GM21723 (cell line): ENCODE measurements around the gene SMARCD2.
"Not testable (repeated sequence)": the region's sequence is repeated elsewhere in the genome, so short reads cannot be mapped to it uniquely, and the experiment has no call there.

Experiments
- ATAC-seq: cut with Tn5 transposase; IDR thresholded peaks from one replicate; pipeline ENCODE4 v1.9.1; 2021; ENCODE audit warnings: mild to moderate bottlenecking, moderate library complexity; ENCODE audit not compliant: unreplicated experiment

Gene SMARCD2

DNA sequence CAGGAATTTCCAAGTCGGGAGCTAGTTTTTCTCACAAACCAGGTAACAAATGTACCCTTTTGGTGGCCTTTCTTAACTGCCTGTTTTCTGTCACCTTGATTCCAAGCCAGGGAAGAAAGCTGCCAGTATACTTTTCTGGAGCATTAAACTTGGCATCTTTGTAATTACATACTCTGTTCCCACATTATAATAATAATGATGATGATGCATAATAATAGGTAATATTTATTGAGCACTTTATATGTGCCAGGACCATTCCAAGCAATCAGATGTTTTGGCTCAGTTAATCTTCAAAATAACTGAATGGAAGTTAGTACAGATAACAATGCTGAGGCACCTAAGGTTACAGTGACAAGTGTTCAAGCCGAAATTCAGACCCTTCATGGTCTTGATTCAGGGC, 26.4 kb downstream of the SMARCD2 start:
- no peak for ATAC-seq

DNA sequence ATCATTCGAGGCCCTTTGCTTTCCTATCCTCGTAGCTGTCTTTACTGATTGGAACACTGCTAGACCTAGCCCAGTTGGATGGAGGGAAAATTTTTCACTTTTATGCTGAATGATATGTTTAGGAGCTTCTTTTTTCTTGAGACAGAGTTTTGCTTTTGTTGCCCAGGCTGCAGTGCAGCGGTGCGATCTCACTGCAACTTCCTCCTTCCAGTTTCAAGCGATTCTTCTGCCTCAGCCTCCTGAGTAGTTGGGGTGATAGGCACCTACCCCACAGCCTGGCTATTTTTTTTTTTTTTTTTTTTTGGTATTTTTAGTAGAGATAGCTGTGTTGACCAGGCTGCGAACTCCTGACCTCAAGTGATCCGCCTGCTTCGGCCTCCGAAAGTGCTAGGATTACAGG, 32.5 kb downstream of the SMARCD2 start:
- ATAC-seq, result no peak

DNA sequence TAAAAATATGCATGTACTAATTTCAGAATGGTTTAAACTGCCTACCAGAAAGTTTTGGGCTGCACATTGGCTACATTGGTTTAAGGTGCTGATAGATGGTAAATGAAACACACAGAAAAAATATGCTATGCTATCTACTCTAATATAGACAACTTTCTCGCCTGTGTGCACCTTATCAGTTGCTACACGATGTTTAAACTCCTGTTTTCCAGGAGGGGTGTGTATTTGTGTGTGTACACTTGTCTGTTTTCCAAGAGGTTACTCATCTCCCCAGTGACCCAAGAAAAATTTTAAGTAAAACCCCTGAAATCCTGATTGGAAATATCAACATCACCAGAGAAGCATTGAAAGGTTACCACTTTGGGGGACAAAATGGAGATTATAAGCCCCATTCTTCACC, 36.9 kb downstream of the SMARCD2 start:
- no peak for ATAC-seq

DNA sequence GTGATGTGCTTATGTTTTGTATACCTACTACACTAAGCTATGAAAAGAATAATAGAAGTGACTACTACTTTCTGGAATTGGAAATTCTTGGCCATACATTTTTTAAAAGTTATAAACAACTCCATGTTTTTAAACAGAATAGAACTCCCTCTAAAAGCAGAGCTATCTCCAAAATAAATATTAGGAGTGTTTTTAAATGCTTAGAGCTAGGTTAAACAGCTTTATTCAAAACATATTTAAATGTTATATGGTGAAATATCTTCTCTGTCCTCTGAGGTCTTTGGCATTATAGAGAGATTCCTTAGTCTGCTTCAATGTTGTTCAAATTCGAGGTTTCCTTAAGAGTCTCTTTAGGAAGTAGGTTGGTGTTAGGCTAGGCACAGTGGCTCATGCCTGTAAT, 38.2 kb downstream of the SMARCD2 start:
- no peak for ATAC-seq

DNA sequence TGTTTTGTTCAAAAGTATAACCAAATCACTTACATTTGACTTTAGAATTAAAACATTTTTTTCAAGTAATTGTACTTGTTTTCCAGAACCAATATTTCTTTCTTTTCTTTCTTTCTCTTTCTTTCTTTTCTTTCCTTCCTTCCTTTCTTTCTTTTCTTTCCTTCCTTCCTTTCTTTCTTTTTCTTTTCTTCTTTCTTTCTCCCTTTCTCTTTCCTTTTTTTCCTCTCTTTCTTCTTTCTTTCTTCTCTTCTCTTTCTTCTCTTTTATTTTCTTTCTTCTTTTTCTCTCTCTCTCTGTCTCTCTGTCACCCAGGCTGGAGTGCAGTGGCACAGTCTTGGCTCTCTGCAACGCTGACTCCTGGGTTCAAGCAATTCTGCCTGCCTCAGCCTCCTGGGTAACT, 41.7 kb downstream of the SMARCD2 start:
- no peak for ATAC-seq

DNA sequence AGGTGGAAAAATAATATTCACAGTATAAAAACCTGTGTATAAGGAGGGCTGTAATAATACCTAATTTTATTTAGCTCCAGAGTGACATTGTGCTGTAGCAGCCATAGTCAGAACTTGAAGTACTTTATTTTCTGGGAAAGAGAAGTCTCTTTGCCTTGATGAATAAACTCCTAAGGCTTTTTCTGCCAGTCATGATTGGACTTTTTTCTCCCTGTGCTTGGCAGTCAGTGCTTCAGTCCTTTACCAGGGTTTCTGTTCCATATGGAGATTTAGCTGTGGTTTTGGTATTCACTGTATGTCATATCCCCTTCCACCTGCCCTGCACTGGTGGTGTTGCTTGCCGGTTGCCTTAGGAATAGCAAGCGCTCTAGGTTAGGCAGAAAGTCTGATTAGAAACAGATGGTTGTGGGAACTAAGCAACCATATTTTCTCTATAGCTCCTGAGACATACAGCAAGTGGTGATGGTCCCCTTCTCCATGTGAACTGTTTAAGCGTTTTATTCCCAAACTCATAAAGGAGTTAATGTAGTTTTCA, 43.8 kb downstream of the SMARCD2 start:
- no peak for ATAC-seq

DNA sequence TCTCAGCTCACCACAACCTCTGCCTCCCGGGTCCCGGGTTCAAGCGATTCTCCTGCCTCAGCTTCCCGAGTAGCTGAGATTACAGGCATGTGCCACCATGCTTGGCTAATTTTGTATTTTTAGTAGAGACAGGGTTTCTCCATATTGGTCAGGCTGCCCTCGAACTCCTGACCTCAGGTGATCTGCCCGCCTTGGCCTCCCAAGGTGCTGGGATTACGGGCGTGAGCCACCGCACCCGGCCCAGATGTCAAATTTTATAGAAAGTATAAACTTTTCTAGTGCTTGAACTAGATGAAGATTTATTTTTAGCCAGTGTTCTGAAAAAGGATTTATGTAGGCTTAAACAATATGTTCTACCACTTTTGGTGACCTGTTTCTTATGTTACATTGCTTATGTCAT, 46.1 kb downstream of the SMARCD2 start:
- not testable (repeated sequence) for ATAC-seq

DNA sequence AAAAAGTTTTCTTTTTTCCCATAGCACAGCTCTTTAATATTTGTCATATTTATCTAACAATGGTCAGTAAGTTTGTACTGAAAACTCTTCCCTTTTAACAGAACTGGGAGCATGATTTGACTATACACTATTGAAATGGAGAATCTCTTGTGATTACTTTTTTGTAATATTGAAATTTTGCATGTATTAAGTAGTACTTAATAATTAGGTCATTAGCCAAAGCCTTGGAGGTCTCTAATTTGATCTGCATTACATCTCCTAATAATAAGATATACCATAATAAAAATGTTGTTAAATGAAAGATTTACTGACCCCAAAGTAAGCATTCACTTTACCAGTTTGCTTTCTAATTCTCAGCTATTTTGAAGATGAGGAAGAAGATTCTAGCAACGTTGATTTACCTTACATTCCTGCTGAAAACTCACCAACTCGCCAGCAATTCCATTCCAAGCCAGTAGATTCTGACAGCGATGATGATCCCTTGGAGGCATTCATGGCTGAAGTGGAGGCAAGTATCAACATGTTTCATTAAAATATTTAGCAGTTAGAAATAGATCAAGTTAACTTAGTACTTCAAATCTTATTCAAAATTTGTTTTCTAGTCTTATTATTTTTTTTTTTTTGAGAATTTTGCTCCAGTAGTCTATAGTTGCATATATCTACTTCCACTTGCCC, 50.3 kb downstream of the SMARCD2 start:
- no peak for ATAC-seq

DNA sequence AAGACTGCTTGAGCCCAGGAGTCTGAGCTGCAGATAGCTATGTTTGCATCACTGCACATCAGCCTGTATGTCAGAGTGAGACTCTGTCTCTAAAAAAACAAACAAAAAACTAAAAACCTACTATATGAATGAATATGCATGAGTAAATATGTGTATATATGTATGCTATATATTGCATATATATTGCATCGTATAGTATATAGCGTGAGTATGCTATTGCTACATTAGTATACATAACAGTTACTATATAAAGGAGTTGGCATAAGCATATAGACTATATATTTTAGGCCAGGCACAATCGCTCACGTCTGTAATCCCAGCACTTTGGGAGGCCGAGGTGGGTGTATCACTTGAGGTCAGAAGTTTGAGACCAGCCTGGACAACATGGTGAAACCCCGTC, 52.4 kb downstream of the SMARCD2 start:
- no peak for ATAC-seq

DNA sequence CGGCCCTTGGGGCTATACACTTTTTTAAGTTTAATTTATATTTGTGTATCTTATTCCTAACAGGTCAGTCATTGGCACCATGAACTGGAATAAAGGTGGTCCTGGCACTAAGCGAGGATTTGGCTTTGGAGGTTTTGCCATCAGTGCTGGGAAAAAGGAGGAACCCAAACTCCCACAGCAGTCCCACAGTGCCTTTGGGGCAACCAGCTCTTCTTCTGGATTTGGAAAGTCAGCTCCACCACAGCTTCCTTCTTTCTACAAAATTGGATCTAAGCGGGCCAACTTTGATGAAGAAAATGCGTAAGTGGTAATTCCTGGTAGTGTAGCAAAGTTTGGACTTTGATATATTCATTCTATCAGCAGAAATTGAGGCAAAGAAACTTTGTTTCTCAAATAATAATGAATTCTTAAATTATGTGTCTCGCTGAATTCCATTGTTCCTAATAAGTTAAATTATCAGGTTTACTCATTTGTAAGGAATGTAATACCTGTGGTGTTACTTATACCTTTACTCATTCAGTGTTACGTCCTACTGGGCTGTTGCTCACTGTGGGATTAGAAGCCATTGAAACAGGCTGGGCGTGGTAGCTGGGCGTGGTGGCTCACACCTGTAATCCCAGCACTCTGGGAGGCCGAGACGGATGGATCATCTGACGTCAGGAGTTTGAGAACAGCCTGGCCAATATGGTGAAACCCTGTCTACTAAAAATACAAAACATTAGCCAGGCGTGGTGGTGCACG, 55.3 kb downstream of the SMARCD2 start:
- no peak for ATAC-seq

DNA sequence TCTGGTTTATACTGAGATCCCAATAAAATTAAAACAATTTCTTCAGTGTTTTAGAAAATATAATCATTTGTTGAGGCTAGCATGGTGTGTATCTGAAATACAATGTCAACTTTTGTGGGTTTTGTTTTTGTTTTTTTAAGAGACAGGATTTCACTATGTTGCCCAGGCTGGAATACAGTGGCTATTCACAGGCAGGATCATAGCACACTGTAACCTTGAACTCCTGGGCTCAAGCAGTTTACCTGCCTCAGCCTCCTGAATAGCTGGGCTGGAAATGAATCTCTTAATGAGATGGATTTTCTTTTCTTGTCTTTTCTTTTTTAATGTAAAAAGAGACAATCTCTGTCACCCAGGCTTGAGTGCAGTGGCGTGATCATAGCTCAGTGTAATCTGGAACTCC, 56.4 kb downstream of the SMARCD2 start:
- no peak for ATAC-seq

DNA sequence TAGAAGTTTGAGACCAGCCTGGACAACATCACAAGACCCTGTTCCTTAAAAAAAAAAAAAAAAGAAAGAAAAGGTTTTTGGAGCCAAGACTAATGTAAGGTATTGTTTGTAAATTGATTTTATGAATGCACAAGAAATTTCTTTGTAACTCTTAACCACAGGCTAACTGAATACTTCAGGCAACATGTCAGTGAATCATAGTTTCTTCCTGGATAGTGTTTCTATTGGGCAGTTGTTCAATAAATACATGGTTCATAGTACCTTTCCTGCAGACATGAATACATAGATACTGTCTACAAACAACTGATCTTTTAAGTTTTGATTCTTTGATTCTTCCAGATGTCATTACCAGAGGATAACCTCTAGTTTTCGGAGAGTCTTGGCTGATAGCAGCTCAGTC, 56.9 kb downstream of the SMARCD2 start:
- ATAC-seq, result no peak

DNA sequence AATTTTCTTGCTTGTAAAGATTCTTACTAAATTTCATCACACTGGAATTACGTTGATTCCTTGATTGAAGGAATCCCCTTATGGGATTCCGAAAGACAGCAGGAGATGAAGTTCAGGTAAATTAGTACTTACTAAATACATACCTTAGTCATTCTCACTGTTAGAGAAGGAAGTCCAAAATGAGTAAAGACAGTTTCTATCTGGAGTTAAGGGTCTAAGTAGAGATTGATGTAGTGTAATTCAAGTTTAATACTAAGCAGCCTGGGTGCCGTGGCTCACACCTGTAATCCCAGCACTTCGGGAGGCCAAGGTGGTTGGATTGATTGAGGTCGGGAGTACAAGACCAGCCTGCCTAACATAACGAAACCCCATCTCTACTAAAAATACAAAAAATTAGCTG, 59.0 kb downstream of the SMARCD2 start:
- ATAC-seq, result no peak
